K562 (cell line): ENCODE data around the gene SLC36A1. TPM values are rescaled to one million over a fixed set of nuclear protein-coding genes. Genes with fewer than 3 reads are reported as not detected.

Source experiments
- ADNP ChIP-seq: fragments of 200-800 bp; sonication (Bioruptor generic); IDR thresholded peaks from 2 replicates; pipeline ENCODE4 v1.6.1; 2016; ENCODE audit warnings: missing genetic modification characterization, missing compliant biosample characterization
- ARID1B ChIP-seq: fragments of 450-650 bp; IDR thresholded peaks from 2 replicates; pipeline ENCODE4 v1.6.1; 2016; ENCODE audit warnings: antibody characterized with exemption, mild to moderate bottlenecking, inconsistent platforms
- CBFA2T3 ChIP-seq: fragments of 450-650 bp; IDR thresholded peaks from 2 replicates; pipeline ENCODE4 v1.6.1; 2017
- CXXC5 ChIP-seq: fragments of 250-450 bp; sonication (Bioruptor Pico); IDR thresholded peaks from 2 replicates; pipeline ENCODE4 v1.8.0; 2022; ENCODE audit warnings: inconsistent platforms, mild to moderate bottlenecking, moderate library complexity
- EHMT2 ChIP-seq: fragments of 450-650 bp; IDR thresholded peaks from 2 replicates; pipeline ENCODE4 v1.6.1; 2018; ENCODE audit warnings: antibody characterized with exemption
- EP300 ChIP-seq: IDR thresholded peaks from 2 replicates; pipeline ENCODE4 v1.6.1; 2012; ENCODE audit warnings: low read length, improper control_type of control experiment
- GATA2 ChIP-seq: sonication (generic); formaldehyde crosslinking; IDR thresholded peaks from 2 replicates; pipeline ENCODE4 v1.4.0; 2020; ENCODE audit warnings: mild to moderate bottlenecking, missing genetic modification reagents
- HOXB6 ChIP-seq: fragments of 250-450 bp; sonication (Bioruptor Pico); IDR thresholded peaks from 2 replicates; pipeline ENCODE4 v1.5.1; 2022; ENCODE audit warnings: mild to moderate bottlenecking, borderline replicate concordance
- ILK ChIP-seq: fragments of 450-650 bp; IDR thresholded peaks from 2 replicates; pipeline ENCODE4 v1.6.1; 2016; ENCODE audit warnings: missing genetic modification characterization, low read depth, mild to moderate bottlenecking, missing compliant biosample characterization, moderate library complexity, borderline replicate concordance
- NCOR1 ChIP-seq: fragments of 450-650 bp; IDR thresholded peaks from 2 replicates; pipeline ENCODE4 v1.6.1; 2016; ENCODE audit warnings: mild to moderate bottlenecking, moderate library complexity
- RAD51 ChIP-seq: fragments of 450-650 bp; IDR thresholded peaks from 2 replicates; pipeline ENCODE4 v1.7.1; 2016; ENCODE audit warnings: low read depth, mild to moderate bottlenecking, borderline replicate concordance
- RCOR1 ChIP-seq, 2 experiments: IDR thresholded peaks; 2 replicates each; pipeline ENCODE4 v1.6.1; 2012; ENCODE audit warnings: low read depth in 2 of 2, low read length in 2 of 2, borderline replicate concordance in 1 of 2, improper control_type of control experiment in 1 of 2
- SRSF7 ChIP-seq: fragments of 200-400 bp; formaldehyde crosslinking; optimal IDR thresholded peaks from 2 replicates; pipeline ENCODE3; 2017; ENCODE audit warnings: mild to moderate bottlenecking, low read depth, low read length
- TAL1 ChIP-seq: fragments of 450-650 bp; IDR thresholded peaks from 2 replicates; pipeline ENCODE4 v1.6.1; 2016; ENCODE audit warnings: mild to moderate bottlenecking
- polyA plus RNA-seq, 8 experiments: library from polyadenylated mRNA; depleted of rRNA in 4 of 8; stranded (reverse) in 5 of 8; unstranded in 3 of 8; fragments of >200 nt; fragmentation: Nextera tagmentation in 2 of 8; fragmentation: Illumina TruSeq in 1 of 8; extraction: Ambion mirVana in 2 of 8; extraction: Trizol in 1 of 8; gene quantifications; 2 replicates each; pipeline versions ENCODE4 v1.2.1 to v1.2.3, GENCODE V29; 2011 to 2014; ENCODE audit warnings: inconsistent platforms in 1 of 8, missing spikeins in 1 of 8
- total RNA-seq, 7 experiments: library from RNA; depleted of rRNA in 6 of 7; stranded (reverse); fragments of >200 nt in 6 of 7; fragmentation: Illumina TruSeq in 2 of 7; extraction: Trizol in 2 of 7; gene quantifications; 2 replicates each; pipeline versions ENCODE4 v1.2.1 to v1.2.3, GENCODE V29; 2011 to 2021; ENCODE audit warnings: low replicate concordance in 1 of 7
- TF ChIP-seq, protein P1 (sequence below): fragments of 450-650 bp; formaldehyde crosslinking; IDR thresholded peaks from 2 replicates; pipeline ENCODE4 v1.4.0; 2020; ENCODE audit warnings: mild to moderate bottlenecking, mixed read lengths
- TF ChIP-seq, protein P2 (sequence below): fragments of 250-450 bp; sonication (Bioruptor Pico); IDR thresholded peaks from 2 replicates; pipeline ENCODE4 v1.8.0; 2021; ENCODE audit warnings: mild to moderate bottlenecking, moderate library complexity
- TF ChIP-seq, protein P3 (sequence below): sonication (generic); formaldehyde crosslinking; IDR thresholded peaks from 2 replicates; pipeline ENCODE4 v1.5.0; 2020; ENCODE audit warnings: missing genetic modification reagents

SLC36A1 gene
- total and polyA plus RNA-seq, 9 of the 15 experiments (the other 6 are each of a cell fraction or from before 2014, with no cell fraction given), result 1.6 to 8.4 (median 4.6) TPM

DNA sequence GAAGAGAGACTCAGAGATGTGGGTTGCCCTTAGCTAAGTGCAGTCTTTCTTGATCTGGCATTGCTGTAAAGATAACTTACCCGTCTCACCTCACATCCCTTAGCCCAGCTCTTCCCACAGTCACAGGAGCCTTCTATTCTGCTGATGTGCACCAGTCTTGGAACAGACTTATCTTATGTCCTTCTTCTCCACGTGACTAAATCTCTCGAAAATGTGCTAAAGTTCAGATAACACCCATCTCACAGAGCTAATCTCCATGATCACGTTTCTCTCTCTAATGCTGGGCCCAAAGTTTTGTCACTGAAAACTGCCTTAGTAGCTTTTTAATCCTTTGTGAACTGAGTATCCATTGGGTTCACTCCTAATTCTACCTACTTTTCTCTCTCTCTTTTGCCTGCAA, 16.7 kb downstream of the SLC36A1 start (continued):
- TF ChIP-seq, protein P1, sequence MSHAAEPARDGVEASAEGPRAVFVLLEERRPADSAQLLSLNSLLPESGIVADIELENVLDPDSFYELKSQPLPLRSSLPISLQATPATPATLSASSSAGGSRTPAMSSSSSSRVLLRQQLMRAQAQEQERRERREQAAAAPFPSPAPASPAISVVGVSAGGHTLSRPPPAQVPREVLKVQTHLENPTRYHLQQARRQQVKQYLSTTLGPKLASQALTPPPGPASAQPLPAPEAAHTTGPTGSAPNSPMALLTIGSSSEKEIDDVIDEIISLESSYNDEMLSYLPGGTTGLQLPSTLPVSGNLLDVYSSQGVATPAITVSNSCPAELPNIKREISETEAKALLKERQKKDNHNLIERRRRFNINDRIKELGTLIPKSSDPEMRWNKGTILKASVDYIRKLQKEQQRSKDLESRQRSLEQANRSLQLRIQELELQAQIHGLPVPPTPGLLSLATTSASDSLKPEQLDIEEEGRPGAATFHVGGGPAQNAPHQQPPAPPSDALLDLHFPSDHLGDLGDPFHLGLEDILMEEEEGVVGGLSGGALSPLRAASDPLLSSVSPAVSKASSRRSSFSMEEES, result peak; percentile 44
- TF ChIP-seq CXXC5 (peak; percentile 42; the same call in 1 of the 2 replicates), NCOR1 (peak; percentile 40), HOXB6 (CRISPR knock-in tag) (no peak), GATA2 (CRISPR knock-in tag) (0 out of 2 replicates have a peak, but pooled peaks have one; percentile 14), RCOR1 (IDR thresholded peaks at IDR 0.05; ENCODE audit: borderline replicate concordance in 1 of 2, low read depth in 2 of 2, low read length in 2 of 2) (peak in 1 of 2 experiments; percentile 56; a peak in 1 of 4 replicates), ADNP (peak; percentile 39; the same call in 1 of the 2 replicates), EP300 (peak; percentile 13; the same call in 1 of the 2 replicates), RAD51 (peak; percentile 43; the same call in 1 of the 2 replicates), ILK (tag) (no peak), SRSF7 (no peak), EHMT2 (no peak), CBFA2T3 (peak; percentile 73), ARID1B (peak; percentile 72), TAL1 (peak; percentile 63)
- TF ChIP-seq, protein P2, sequence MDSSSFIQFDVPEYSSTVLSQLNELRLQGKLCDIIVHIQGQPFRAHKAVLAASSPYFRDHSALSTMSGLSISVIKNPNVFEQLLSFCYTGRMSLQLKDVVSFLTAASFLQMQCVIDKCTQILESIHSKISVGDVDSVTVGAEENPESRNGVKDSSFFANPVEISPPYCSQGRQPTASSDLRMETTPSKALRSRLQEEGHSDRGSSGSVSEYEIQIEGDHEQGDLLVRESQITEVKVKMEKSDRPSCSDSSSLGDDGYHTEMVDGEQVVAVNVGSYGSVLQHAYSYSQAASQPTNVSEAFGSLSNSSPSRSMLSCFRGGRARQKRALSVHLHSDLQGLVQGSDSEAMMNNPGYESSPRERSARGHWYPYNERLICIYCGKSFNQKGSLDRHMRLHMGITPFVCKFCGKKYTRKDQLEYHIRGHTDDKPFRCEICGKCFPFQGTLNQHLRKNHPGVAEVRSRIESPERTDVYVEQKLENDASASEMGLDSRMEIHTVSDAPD (CRISPR knock-in tag), result no peak
- TF ChIP-seq, protein P3, sequence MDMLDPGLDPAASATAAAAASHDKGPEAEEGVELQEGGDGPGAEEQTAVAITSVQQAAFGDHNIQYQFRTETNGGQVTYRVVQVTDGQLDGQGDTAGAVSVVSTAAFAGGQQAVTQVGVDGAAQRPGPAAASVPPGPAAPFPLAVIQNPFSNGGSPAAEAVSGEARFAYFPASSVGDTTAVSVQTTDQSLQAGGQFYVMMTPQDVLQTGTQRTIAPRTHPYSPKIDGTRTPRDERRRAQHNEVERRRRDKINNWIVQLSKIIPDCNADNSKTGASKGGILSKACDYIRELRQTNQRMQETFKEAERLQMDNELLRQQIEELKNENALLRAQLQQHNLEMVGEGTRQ, result peak; percentile 74
